Glomerular endothelial cell (primary cell): Measurements from ENCODE around the gene NUFIP1. TPM values are rescaled to one million over a fixed set of nuclear protein-coding genes. Genes with fewer than 3 reads are reported as not detected.

ENCODE experiments used
- DNase-seq: peaks from one replicate; pipeline ENCODE4 v3.0.0-alpha.2; 2011; ENCODE audit warnings: low read depth, low spot score; ENCODE audit errors: extremely low read depth
- total RNA-seq: library from RNA; depleted of rRNA; stranded (reverse); fragments of >200 nt; gene quantifications from 2 replicates; pipeline ENCODE4 v1.2.3, GENCODE V29; 2015

Gene NUFIP1
- total RNA-seq, 1 donor from 2014 or later = 3.6 TPM

- no peak for DNase-seq
Measured at GRCh38 chr13:44894001-44894770, 95.1 kb downstream of the NUFIP1 start.

Other genes starting within 250 kb of the NUFIP1 start
- 27.3 and 27.4 TPM in 2 replicates for gene GPALPP1, start 67 bp upstream of the NUFIP1 start, total RNA-seq
- 17.2 and 18.6 TPM in 2 replicates for gene GTF2F2, start 131.0 kb upstream of the NUFIP1 start, total RNA-seq
- gene KCTD4, start 211.6 kb upstream of the NUFIP1 start, total RNA-seq = 0.44 TPM in 1 of 2 replicates, not detected in the other